ENCODE data around the gene SLITRK6. TPM values are rescaled to one million over a fixed set of nuclear protein-coding genes. Genes with fewer than 3 reads are reported as not detected.

The SLITRK6 gene
- total and polyA plus RNA-seq, 2 of the 8 experiments (the other 6 are each of a cell fraction or from before 2014, with no cell fraction given) = 0.11 to 0.17 TPM

DNA sequence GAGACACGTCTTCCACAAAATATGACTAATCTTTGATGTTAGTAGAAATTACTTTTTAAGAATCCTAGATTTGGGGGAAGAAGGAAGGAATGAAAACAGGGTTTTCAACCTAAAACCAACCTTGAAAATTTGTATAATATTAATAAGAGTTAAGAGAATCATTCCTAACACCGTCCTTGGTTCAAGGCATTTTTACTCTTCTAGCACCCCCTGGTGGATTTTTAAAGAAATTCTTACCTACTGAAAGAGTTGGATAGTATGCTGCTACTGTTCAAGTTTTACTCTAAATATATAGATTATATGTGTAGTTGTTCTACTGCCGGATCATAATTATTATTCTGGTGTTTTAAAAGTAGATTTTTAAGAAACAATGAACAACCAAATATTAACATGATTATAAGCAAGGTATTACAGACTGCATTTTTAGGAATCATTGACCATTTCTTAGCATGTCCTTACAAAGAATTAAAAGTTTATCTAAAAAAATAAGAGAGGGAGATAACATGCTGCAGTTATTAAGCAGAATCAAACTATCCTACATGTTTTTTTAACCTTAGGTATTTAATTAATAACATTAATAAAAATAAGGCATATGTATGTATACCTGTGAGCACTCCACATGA, 7.4 kb upstream of the SLITRK6 start (continued):
- no peak for TF ChIP-seq POLR2A (IDR thresholded peaks at IDR 0.05; ENCODE audit: control extremely low read depth in 1 of 2, low read depth in 2 of 2, low read length in 2 of 2)

Data from H1 (cell line).